ENCODE measurements around the gene MAD1L1. TPM values are rescaled to one million over a fixed set of nuclear protein-coding genes. Genes with fewer than 3 reads are reported as not detected.

Gene MAD1L1
- total and polyA plus RNA-seq, 2 donors (not counting 3 experiments of a cell fraction or from before 2014, with no cell fraction given) = 34.1 to 42.3 TPM

- Histone ChIP-seq H3K27me3 (ENCODE audit: control insufficient read depth in 2 of 2, insufficient read depth in 2 of 2, low read length in 2 of 2) (no peaks in the 10 kb centered on the region), H3K4me2 (ENCODE audit: insufficient read depth, low read length) (no peak overlapping the region), H3K4me3 (replicated peaks in 1 of 3; ENCODE audit: insufficient read depth in 1 of 3, low read depth in 1 of 3, low read length in 3 of 3) (no peak overlapping the region), H3K36me3 (ENCODE audit: control insufficient read depth in 2 of 2, extremely low read depth in 1 of 2, insufficient read depth in 2 of 2, low read length in 2 of 2) (peaks cover 0 to 4% of the 10 kb centered on the region in 2 experiments), H3K27ac (ENCODE audit: insufficient read depth, low read depth, low read length) (no peak overlapping the region), H3K79me2 (ENCODE audit: control insufficient read depth, insufficient read depth, low read length) (no peaks in the 10 kb centered on the region), H4K20me1 (replicated peaks; ENCODE audit: control insufficient read depth, extremely low read depth, insufficient read depth, low read length) (no peaks in the 10 kb centered on the region), H3K9me3 (replicated peaks; ENCODE audit: control insufficient read depth, insufficient read depth, low read length) (no peaks in the 10 kb centered on the region), H2AFZ (ENCODE audit: low read depth, low read length) (no peak overlapping the region), H3K9ac (replicated peaks; ENCODE audit: extremely low read depth, insufficient read depth, low read length) (no peak overlapping the region), H3K9me1 (replicated peaks; ENCODE audit: control insufficient read depth, extremely low read depth, insufficient read depth, low read length) (no peaks in the 10 kb centered on the region), H3K4me1 (ENCODE audit: control insufficient read depth, extremely low read depth, insufficient read depth, low read length) (no peaks in the 10 kb centered on the region)
- DNase-seq (ENCODE audit: low read depth, low spot score) (no peak), FAIRE-seq (no peak)
- no peak for TF ChIP-seq EZH2 (IDR thresholded peaks at IDR 0.05; ENCODE audit: borderline replicate concordance, low read depth, low read length, severe bottlenecking)
- no peak for TF ChIP-seq CTCF (IDR thresholded peaks at IDR 0.05; ENCODE audit: extremely low read depth in 1 of 2, insufficient read depth in 1 of 2, low read depth in 1 of 2, low read length in 2 of 2)
- no peak for TF ChIP-seq MAX (IDR thresholded peaks at IDR 0.05; ENCODE audit: insufficient read depth, insufficient read length)
- no peak for TF ChIP-seq FOS (IDR thresholded peaks at IDR 0.05; ENCODE audit: borderline replicate concordance, insufficient read depth, low read length)
- TF ChIP-seq POLR2AphosphoS5 (IDR thresholded peaks at IDR 0.05; ENCODE audit: insufficient read depth, low read depth, low read length) = no peak
- no peak for TF ChIP-seq MYC (IDR thresholded peaks at IDR 0.05; ENCODE audit: low read depth, low read length)
- no peak for TF ChIP-seq POLR2A (IDR thresholded peaks at IDR 0.05; ENCODE audit: low read depth, low read length)
- no peak for TF ChIP-seq JUN (IDR thresholded peaks at IDR 0.05; ENCODE audit: borderline replicate concordance, insufficient read depth, insufficient read length, low read depth)
- no peak for TF ChIP-seq GATA2 (IDR thresholded peaks at IDR 0.05; ENCODE audit: insufficient read depth, insufficient read length, low read depth, low read length)
- intact Hi-C loops (cut with micrococcal nuclease) (no loop called here), dilution Hi-C loops (cut with MboI; ENCODE audit: extremely low pct_ligation_motif_present, low sequenced_read_pairs) (no loop called here)
- ChIA-PET CTCF (no interaction called here), POLR2A (no interaction called here)
- no TSS peak for BruUV-seq (replicated peaks)
Measured at GRCh38 chr7:1981878-1982230, 250.9 kb downstream of the MAD1L1 start.
